Measurements from ENCODE around the gene SH3GL1.

SH3GL1 gene

GRCh38 chr19:4313847-4314490 lies 86.4 kb downstream of the SH3GL1 start:
- DNase-seq (ENCODE audit: low read depth in 3 of 3): no peak
